ENCODE results near the gene COQ8B. TPM values are rescaled to one million over a fixed set of nuclear protein-coding genes. Genes with fewer than 3 reads are reported as not detected.

COQ8B gene
- total RNA-seq, 1 donor from 2014 or later: 20.0 TPM

DNA sequence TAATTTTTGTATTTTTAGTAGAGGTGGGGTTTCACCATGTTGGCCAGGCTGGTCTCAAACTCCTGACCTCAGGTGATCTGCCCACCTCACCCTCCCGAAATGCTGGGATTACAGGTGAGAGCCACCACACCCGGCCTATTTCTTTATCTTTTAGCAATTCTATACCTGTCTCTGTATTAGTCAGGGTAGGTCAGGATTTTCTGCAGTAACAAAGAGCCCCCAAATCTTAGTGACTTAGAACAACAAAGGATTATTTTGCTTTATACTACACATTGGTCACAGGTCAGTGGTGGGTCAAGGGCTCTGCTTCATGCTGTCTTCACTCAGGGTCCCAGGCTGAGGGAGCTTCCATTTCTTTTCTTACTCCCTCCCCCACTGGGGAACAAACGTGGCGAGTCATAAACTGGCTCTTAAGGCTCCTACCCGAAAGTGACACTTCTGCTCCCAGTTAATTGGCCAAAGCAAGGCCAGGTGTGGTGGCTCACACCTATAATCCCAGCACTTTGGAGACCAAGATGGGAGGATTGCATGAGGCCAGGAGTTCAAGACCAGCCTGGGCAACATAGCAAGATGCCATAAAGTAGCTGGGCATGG is 7.1 kb upstream of the COQ8B start:
- TF ChIP-seq, protein P1, sequence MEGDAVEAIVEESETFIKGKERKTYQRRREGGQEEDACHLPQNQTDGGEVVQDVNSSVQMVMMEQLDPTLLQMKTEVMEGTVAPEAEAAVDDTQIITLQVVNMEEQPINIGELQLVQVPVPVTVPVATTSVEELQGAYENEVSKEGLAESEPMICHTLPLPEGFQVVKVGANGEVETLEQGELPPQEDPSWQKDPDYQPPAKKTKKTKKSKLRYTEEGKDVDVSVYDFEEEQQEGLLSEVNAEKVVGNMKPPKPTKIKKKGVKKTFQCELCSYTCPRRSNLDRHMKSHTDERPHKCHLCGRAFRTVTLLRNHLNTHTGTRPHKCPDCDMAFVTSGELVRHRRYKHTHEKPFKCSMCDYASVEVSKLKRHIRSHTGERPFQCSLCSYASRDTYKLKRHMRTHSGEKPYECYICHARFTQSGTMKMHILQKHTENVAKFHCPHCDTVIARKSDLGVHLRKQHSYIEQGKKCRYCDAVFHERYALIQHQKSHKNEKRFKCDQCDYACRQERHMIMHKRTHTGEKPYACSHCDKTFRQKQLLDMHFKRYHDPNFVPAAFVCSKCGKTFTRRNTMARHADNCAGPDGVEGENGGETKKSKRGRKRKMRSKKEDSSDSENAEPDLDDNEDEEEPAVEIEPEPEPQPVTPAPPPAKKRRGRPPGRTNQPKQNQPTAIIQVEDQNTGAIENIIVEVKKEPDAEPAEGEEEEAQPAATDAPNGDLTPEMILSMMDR (IDR thresholded peaks at IDR 0.05; ENCODE audit: insufficient read depth, low read length, poor library complexity, severe bottlenecking): no peak
- Histone ChIP-seq H3K4me3 (ENCODE audit: low read depth, low read length) (no peak overlapping the region), H3K36me3 (ENCODE audit: control insufficient read depth, insufficient read depth, low read length) (no peaks in the 10 kb centered on the region), H3K27me3 (ENCODE audit: control insufficient read depth, insufficient read depth, low read length) (no peaks in the 10 kb centered on the region)
- no peak for DNase-seq (ENCODE audit: low read depth)

DNA sequence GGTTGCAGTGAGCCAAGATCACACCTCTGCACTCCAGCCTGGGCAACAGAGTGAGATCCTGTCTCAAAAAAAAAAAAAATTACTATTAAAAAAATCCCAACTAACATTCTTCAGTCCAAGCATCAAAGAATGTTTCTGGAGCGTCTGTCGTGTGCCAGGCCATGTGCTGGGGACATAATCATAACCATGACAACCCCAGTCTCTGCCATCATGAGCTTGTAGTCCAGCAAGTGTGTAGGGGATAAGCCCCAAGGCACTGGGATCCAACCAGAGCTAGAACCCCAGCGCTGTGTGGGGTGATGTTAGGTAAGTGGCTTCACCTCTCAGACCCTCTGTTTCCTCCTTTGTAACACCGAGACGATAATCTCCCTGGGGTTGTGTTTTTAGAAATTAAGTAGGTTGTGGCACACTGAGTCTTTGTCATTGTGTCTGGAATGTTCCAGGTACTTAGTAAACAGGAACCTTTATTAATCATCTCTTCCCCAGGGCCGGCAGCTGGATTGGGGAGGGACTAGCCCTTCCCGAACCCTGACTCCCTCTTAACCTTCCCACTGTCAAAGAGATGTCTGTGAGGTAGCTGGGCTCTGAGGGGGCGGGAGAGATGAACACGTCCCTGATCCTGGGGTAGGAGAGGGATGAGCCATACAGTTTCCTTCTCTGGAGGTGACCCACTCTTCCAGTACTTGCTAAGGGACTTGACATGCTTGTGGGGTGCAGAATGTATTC is 5.4 kb upstream of the COQ8B start:
- Histone ChIP-seq H3K36me3 (ENCODE audit: control insufficient read depth, insufficient read depth, low read length) (no peaks in the 10 kb centered on the region), H3K27me3 (ENCODE audit: control insufficient read depth, insufficient read depth, low read length) (no peaks in the 10 kb centered on the region), H3K4me3 (ENCODE audit: low read depth, low read length) (no peak overlapping the region)
- no peak for DNase-seq (ENCODE audit: low read depth)
- TF ChIP-seq, protein P1 (IDR thresholded peaks at IDR 0.05; ENCODE audit: insufficient read depth, low read length, poor library complexity, severe bottlenecking): no peak

DNA sequence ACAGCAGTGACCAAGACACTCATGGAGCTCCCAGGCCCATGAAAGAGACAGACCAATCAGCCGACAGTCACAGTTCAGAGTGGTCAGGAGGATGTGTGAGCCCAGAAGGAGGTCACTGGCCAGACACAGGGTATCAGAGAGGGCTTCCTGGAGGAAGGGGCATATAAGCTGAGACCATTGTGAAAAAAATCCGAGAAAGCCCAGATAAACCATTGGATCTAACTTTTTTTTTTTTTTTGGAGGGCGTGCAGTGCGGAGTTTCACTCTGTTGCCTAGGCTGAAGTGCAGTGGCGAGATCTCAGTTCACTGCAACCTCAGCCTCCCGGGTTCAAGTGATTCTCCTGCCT is 4.4 kb upstream of the COQ8B start:
- H3K4me3 ChIP-seq (ENCODE audit: low read depth, low read length): no peak overlapping the region

DNA sequence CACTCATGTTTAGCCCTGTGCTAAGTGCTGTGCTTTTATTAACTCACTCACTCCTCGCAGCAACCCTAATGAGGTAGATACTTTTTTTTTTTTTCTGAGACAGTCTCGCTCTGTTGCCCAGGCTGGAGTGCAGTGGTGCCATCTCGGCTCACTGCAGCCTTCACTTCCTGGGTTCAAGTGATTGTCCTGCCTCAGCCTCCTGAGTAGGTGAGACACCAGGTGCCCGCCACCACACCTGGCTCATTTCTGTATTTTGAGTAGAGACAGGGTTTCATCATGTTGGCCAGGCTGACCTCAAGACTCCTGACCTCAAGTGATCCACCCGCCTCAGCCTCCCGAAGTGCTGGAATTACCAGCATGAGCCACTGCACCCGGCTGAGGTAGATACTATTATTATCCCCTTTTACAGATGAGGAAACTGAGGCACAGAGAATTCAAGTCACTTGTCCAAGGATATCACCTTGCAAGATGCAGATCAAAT is 2.8 kb upstream of the COQ8B start:
- H3K36me3 ChIP-seq (ENCODE audit: control insufficient read depth, insufficient read depth, low read length): no peaks in the 10 kb centered on the region
- no peak for DNase-seq (ENCODE audit: low read depth)
- peak overlapping the region; percentile 61 for H3K4me3 ChIP-seq (ENCODE audit: low read depth, low read length)
- TF ChIP-seq, protein P1 (IDR thresholded peaks at IDR 0.05; ENCODE audit: insufficient read depth, low read length, poor library complexity, severe bottlenecking): no peak
- no peaks in the 10 kb centered on the region for H3K27me3 ChIP-seq (ENCODE audit: control insufficient read depth, insufficient read depth, low read length)

More for the DNA sequence above, 4.4 kb upstream of the COQ8B start:
- no peaks in the 10 kb centered on the region for H3K27me3 ChIP-seq (ENCODE audit: control insufficient read depth, insufficient read depth, low read length)
- no peaks in the 10 kb centered on the region for H3K36me3 ChIP-seq (ENCODE audit: control insufficient read depth, insufficient read depth, low read length)
- TF ChIP-seq, protein P1 (IDR thresholded peaks at IDR 0.05; ENCODE audit: insufficient read depth, low read length, poor library complexity, severe bottlenecking): no peak
- no peak for DNase-seq (ENCODE audit: low read depth)

- Histone ChIP-seq H3K4me3 (ENCODE audit: low read depth, low read length) (peak overlapping the region; percentile 61), H3K36me3 (ENCODE audit: control insufficient read depth, insufficient read depth, low read length) (no peaks in the 10 kb centered on the region), H3K27me3 (ENCODE audit: control insufficient read depth, insufficient read depth, low read length) (no peaks in the 10 kb centered on the region)
- TF ChIP-seq, protein P1 (IDR thresholded peaks at IDR 0.05; ENCODE audit: insufficient read depth, low read length, poor library complexity, severe bottlenecking): no peak
- no peak for DNase-seq (ENCODE audit: low read depth)
These were observed 2.2 kb upstream of the COQ8B start for GRCh38 chr19:40718774-40719391.

All from kidney epithelial cell (primary cell).